OCI-LY3 (cell line): ENCODE data around the gene DPYD.

Experiments
- H2AFZ ChIP-seq: fragments of 200-600, 300-600 bp; shearing (Covaris generic); 2 replicates; pipeline ENCODE4 v1.6.0; 2014; ENCODE audit warnings: antibody characterized with exemption, low read depth, low read length
- H3K27ac ChIP-seq: fragments of 200-600, 300-600 bp; sonication (generic); 2 replicates; pipeline ENCODE4 v1.5.1; 2014; ENCODE audit warnings: mild to moderate bottlenecking, low read length, moderate library complexity, mixed read lengths
- H3K27me3 ChIP-seq: fragments of 200-600, 300-600 bp; sonication (generic); 2 replicates; pipeline ENCODE4 v1.6.1; 2014; ENCODE audit warnings: low read depth, low read length, mixed read lengths
- H3K36me3 ChIP-seq: fragments of 200-600, 300-600 bp; sonication (generic); replicated peaks from 2 replicates; pipeline ENCODE3; 2014; ENCODE audit warnings: low read depth, low read length, mixed read lengths
- H3K4me1 ChIP-seq: fragments of 300-600, 200-600 bp; sonication (generic); 2 replicates; pipeline ENCODE4 v1.6.1; 2014; ENCODE audit warnings: low read length, mixed read lengths
- H3K4me2 ChIP-seq: fragments of 200-600, 300-600 bp; sonication (generic); 2 replicates; pipeline ENCODE4 v1.6.1; 2014; ENCODE audit warnings: low read length, mixed read lengths
- H3K4me3 ChIP-seq: fragments of 300-600, 200-600 bp; sonication (generic); 2 replicates; pipeline ENCODE4 v1.5.1; 2014; ENCODE audit warnings: antibody characterized with exemption, mild to moderate bottlenecking, low read length, moderate library complexity
- H3K79me2 ChIP-seq: fragments of 300-600, 200-600 bp; shearing (Covaris generic); 2 replicates; pipeline ENCODE4 v1.6.1; 2014; ENCODE audit warnings: mild to moderate bottlenecking, low read length, mixed read lengths
- H3K9ac ChIP-seq: fragments of 300-600, 200-600 bp; shearing (Covaris generic); 2 replicates; pipeline ENCODE4 v1.6.0; 2014; ENCODE audit warnings: mild to moderate bottlenecking, low read length, moderate library complexity
- H3K9me3 ChIP-seq: fragments of 200-600, 300-600 bp; shearing (Covaris generic); 2 replicates; pipeline ENCODE4 v1.6.1; 2014; ENCODE audit warnings: low read length, mixed read lengths; ENCODE audit not compliant: insufficient read depth
- H4K20me1 ChIP-seq: fragments of 200-600, 300-600 bp; sonication (generic); 2 replicates; pipeline ENCODE4 v1.6.1; 2016; ENCODE audit warnings: low read length, mixed read lengths; ENCODE audit not compliant: insufficient read depth
- EZH2phosphoT487 ChIP-seq: fragments of 200-600 bp; shearing (Covaris generic); IDR thresholded peaks from 2 replicates; pipeline ENCODE4 v1.6.1; 2018; ENCODE audit warnings: antibody characterized with exemption, mixed run types, low read depth
- TF ChIP-seq, protein P1 (sequence below): fragments of 200-600, 300-600 bp; sonication (generic); IDR thresholded peaks from 2 replicates; pipeline ENCODE4 v1.5.1; 2014; ENCODE audit warnings: antibody characterized with exemption, low read length, low read depth

Gene DPYD

DNA sequence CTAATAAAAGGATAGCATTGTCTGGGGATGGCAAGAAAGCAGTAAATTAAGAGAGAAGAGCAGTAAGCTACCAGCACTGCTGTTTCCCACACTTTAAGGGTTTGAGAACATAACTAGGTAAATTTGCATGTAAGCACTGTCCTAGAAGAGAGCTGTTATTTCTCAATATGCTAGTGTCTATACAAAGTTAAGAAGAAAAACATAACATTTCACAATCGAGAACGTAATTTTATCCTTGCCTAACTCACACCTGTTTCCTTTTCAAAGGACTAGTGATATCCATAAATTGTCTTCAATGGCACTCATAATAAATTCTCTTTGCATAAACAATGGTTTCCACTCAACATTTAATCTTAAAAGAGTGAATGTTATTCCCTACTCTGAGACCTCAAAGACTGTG lies 623.2 kb downstream of the DPYD start:
- Histone ChIP-seq H3K27me3 (no peaks in the 10 kb centered on the region), H3K4me3 (no peak overlapping the region), H3K79me2 (no peaks in the 10 kb centered on the region), H3K36me3 (no peaks in the 10 kb centered on the region), H3K9me3 (no peaks in the 10 kb centered on the region), H3K9ac (no peak overlapping the region), H3K4me1 (no peaks in the 10 kb centered on the region), H3K4me2 (no peak overlapping the region), H3K27ac (no peak overlapping the region), H4K20me1 (no peaks in the 10 kb centered on the region), H2AFZ (no peak overlapping the region)
- TF ChIP-seq, protein P1, sequence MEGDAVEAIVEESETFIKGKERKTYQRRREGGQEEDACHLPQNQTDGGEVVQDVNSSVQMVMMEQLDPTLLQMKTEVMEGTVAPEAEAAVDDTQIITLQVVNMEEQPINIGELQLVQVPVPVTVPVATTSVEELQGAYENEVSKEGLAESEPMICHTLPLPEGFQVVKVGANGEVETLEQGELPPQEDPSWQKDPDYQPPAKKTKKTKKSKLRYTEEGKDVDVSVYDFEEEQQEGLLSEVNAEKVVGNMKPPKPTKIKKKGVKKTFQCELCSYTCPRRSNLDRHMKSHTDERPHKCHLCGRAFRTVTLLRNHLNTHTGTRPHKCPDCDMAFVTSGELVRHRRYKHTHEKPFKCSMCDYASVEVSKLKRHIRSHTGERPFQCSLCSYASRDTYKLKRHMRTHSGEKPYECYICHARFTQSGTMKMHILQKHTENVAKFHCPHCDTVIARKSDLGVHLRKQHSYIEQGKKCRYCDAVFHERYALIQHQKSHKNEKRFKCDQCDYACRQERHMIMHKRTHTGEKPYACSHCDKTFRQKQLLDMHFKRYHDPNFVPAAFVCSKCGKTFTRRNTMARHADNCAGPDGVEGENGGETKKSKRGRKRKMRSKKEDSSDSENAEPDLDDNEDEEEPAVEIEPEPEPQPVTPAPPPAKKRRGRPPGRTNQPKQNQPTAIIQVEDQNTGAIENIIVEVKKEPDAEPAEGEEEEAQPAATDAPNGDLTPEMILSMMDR = no peak
- no peak for TF ChIP-seq EZH2phosphoT487

DNA sequence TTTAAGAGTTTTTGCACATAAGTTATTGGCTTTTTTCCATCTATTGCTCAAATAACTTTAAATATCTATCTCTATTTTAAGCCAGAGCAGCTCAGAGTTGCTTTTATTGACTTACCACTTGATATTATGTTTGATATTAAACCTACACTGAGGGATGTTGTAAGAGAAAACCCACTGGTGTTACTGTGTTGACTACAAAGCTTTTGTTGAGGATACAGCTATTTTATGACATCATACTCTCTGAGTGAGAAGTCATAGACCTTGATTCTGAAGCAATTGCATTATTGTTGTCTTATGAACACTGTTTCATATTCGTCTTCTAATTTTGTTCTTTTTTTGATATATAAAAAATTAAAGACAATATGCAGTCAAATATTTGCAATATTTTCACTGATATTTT lies 638.9 kb downstream of the DPYD start:
- Histone ChIP-seq H3K4me2 (no peak overlapping the region), H3K36me3 (no peaks in the 10 kb centered on the region), H2AFZ (no peak overlapping the region), H3K79me2 (no peaks in the 10 kb centered on the region), H3K4me3 (no peak overlapping the region), H3K9ac (no peak overlapping the region), H3K27me3 (no peaks in the 10 kb centered on the region), H3K27ac (no peak overlapping the region), H3K9me3 (no peaks in the 10 kb centered on the region), H4K20me1 (no peaks in the 10 kb centered on the region), H3K4me1 (no peaks in the 10 kb centered on the region)
- TF ChIP-seq, protein P1 = no peak
- no peak for TF ChIP-seq EZH2phosphoT487

DNA sequence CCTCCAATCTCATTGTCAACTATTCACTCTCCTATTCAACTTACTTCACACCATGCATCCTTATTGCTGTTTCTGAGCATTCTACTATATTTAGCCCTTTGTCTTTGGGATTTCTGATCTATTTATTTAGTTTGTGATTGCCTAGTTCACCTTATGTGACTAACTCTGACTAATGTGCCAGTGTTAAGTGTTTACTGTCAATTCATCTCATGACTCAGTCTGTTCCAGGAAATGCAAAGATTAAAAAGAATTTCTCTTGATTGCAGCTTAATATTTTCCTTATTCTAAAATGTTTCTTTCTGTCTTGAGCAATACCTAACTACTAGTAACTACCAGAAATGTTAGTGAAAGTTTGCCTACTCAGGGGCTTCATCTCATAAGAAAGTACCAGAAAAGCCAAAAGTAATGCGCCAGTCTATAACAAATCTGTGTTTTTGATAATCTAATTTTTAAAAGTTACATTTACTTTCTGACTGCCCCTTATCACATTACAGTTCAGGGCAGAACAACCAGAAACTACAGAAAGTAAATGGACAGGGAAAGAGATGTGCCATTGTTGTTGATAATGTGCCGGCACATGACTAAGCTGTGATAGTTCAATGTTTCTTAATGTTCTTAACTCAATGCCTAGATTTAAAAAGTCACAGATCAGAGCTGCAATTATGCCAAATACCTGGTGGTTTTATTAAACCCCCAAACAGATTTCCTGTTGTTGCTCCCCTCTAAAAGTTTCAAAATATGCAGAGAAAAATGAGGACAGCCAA lies 642.8 kb downstream of the DPYD start:
- H3K27ac ChIP-seq = no peak overlapping the region
- H3K27me3 ChIP-seq = no peaks in the 10 kb centered on the region
- no peaks in the 10 kb centered on the region for H3K79me2 ChIP-seq
- no peak overlapping the region for H2AFZ ChIP-seq
- H3K4me3 ChIP-seq = no peak overlapping the region
- TF ChIP-seq, protein P1 = no peak
- no peak for TF ChIP-seq EZH2phosphoT487
- no peak overlapping the region for H3K4me2 ChIP-seq
- H3K9me3 ChIP-seq = no peaks in the 10 kb centered on the region
- no peaks in the 10 kb centered on the region for H4K20me1 ChIP-seq
- H3K9ac ChIP-seq = no peak overlapping the region
- no peaks in the 10 kb centered on the region for H3K4me1 ChIP-seq
- no peaks in the 10 kb centered on the region for H3K36me3 ChIP-seq

DNA sequence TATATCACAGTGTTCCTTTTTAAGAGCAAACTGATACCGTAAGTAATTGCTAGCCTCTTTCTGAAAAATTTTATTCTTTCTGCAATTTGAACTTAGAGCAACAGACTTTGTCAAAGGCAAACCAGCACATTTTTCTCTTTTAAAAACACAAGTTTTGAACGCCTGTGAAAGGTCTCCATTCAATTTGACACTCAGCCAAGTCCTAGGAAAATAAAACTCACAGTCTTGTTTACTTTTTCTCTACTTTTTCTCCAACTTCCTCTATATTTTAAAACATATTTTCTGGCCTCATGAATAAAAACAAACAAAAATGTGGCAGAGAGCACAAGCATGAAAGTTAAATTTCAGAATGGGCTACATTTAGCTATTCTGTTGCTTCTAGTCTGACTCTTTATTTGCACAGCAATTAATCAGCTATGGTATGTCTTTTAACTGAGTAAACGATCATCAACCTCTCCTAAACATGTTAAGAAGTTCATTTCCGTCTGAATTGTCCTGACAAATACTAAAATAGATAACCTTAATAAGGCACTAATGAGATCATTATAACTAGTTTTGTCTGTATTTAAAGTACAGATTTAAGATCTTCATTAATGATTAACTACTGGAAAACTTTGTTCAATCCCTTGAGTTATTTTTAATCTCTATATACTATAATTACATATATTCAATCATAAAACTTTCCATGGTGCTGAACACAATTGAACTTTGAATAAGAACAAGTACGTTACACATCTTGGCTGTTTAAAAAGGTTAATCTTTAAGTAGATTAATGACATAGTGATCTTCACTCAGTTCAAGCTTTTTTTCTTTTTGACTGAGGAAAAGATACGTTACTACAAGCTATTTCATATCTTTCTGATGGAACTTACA lies 648.7 kb downstream of the DPYD start:
- Histone ChIP-seq H3K4me2 (no peak overlapping the region), H3K27ac (no peak overlapping the region), H3K27me3 (no peaks in the 10 kb centered on the region), H3K9me3 (no peaks in the 10 kb centered on the region), H3K4me1 (no peaks in the 10 kb centered on the region), H4K20me1 (no peaks in the 10 kb centered on the region), H3K4me3 (no peak overlapping the region), H3K9ac (no peak overlapping the region), H3K79me2 (no peaks in the 10 kb centered on the region), H2AFZ (no peak overlapping the region), H3K36me3 (no peaks in the 10 kb centered on the region)
- TF ChIP-seq, protein P1 = no peak
- no peak for TF ChIP-seq EZH2phosphoT487
